Neuronal stem cell (in vitro differentiated cells): ENCODE results near the gene XRRA1.

Experiments used
- DNase-seq: peaks from one replicate; pipeline ENCODE4 v3.0.0-alpha.2; 2013; ENCODE audit warnings: low spot score
- H2AFZ ChIP-seq: one replicate; pipeline ENCODE4 v1.6.1; 2013; ENCODE audit warnings: mild to moderate bottlenecking, low read length, inconsistent platforms
- H2AK5ac ChIP-seq: 2 replicates; pipeline ENCODE4 v1.6.1; 2013; ENCODE audit warnings: low read depth, mild to moderate bottlenecking, inconsistent platforms, low read length, moderate library complexity, mixed read lengths
- H2BK120ac ChIP-seq: 2 replicates; pipeline ENCODE4 v1.6.1; 2013; ENCODE audit warnings: low read depth, mild to moderate bottlenecking, inconsistent platforms, low read length, moderate library complexity, mixed read lengths
- H2BK12ac ChIP-seq: one replicate; pipeline ENCODE4 v1.6.1; 2013; ENCODE audit warnings: low read length, inconsistent platforms
- H2BK15ac ChIP-seq: 2 replicates; pipeline ENCODE4 v1.6.1; 2013; ENCODE audit warnings: mild to moderate bottlenecking, low read length, inconsistent platforms, mixed read lengths
- H2BK5ac ChIP-seq: one replicate; pipeline ENCODE4 v1.6.1; 2013; ENCODE audit warnings: inconsistent platforms, mild to moderate bottlenecking, low read length, moderate library complexity
- H3K14ac ChIP-seq: one replicate; pipeline ENCODE4 v1.6.1; 2013; ENCODE audit warnings: low read length, inconsistent platforms
- H3K18ac ChIP-seq: 2 replicates; pipeline ENCODE4 v1.6.1; 2013; ENCODE audit warnings: low read length, inconsistent platforms
- H3K23ac ChIP-seq: 2 replicates; pipeline ENCODE4 v1.6.1; 2013; ENCODE audit warnings: low read depth, mild to moderate bottlenecking, mixed read lengths, low read length, inconsistent platforms; ENCODE audit not compliant: poor library complexity
- H3K27ac ChIP-seq: replicated peaks from 3 replicates; pipeline ENCODE4 v1.5.1; 2013; ENCODE audit warnings: low read length, inconsistent platforms
- H3K27me3 ChIP-seq, 3 experiments: 2 replicates each; pipeline ENCODE4 v1.6.1; 2013; ENCODE audit warnings: low read length in 3 of 3, mild to moderate bottlenecking in 2 of 3, inconsistent platforms in 1 of 3, low read depth in 1 of 3, mixed read lengths in 1 of 3, moderate library complexity in 1 of 3; ENCODE audit not compliant: control insufficient read depth in 3 of 3, insufficient read depth in 3 of 3
- H3K36me3 ChIP-seq, 2 donors: replicated peaks in 1 of 2; 2 replicates each; pipeline ENCODE4 v1.6.1; 2013; ENCODE audit warnings: low read length in 2 of 2; ENCODE audit not compliant: control insufficient read depth in 2 of 2, insufficient read depth in 2 of 2
- H3K4ac ChIP-seq: 2 replicates; pipeline ENCODE4 v1.6.1; 2013; ENCODE audit warnings: inconsistent platforms, mild to moderate bottlenecking, low read length, moderate library complexity
- H3K4me1 ChIP-seq, 2 donors: 1 replicate in 1 of 2; 2 replicates in 1 of 2; pipeline ENCODE4 v1.6.1; 2013; ENCODE audit warnings: low read length in 2 of 2, low read depth in 1 of 2; ENCODE audit not compliant: control insufficient read depth in 2 of 2, insufficient read depth in 1 of 2
- H3K4me2 ChIP-seq: one replicate; pipeline ENCODE4 v1.6.1; 2013; ENCODE audit warnings: mild to moderate bottlenecking, low read length, inconsistent platforms; ENCODE audit not compliant: insufficient read depth, poor library complexity, severe bottlenecking
- H3K4me3 ChIP-seq, 2 donors: 2 replicates each; pipeline ENCODE4 v1.5.1; 2013; ENCODE audit warnings: low read length in 2 of 2, mild to moderate bottlenecking in 2 of 2, inconsistent platforms in 1 of 2, moderate library complexity in 1 of 2
- H3K79me1 ChIP-seq: one replicate; pipeline ENCODE4 v1.6.1; 2013; ENCODE audit warnings: low read depth, mild to moderate bottlenecking, inconsistent platforms, low read length, moderate library complexity
- H3K9ac ChIP-seq: one replicate; pipeline ENCODE4 v1.6.1; 2013; ENCODE audit warnings: mild to moderate bottlenecking, low read depth, low read length, inconsistent platforms; ENCODE audit not compliant: poor library complexity
- H3K9me3 ChIP-seq, 2 donors: replicated peaks in 1 of 2; 2 replicates each; pipeline versions ENCODE3 to v1.6.1; 2013; ENCODE audit warnings: low read length in 2 of 2, mild to moderate bottlenecking in 2 of 2, inconsistent platforms in 1 of 2, low read depth in 1 of 2, mixed read lengths in 1 of 2, moderate library complexity in 1 of 2; ENCODE audit not compliant: control insufficient read depth in 2 of 2, insufficient read depth in 1 of 2
- H4K8ac ChIP-seq: one replicate; pipeline ENCODE4 v1.6.1; 2013; ENCODE audit warnings: low read depth, mild to moderate bottlenecking, inconsistent platforms, low read length, moderate library complexity
- H4K91ac ChIP-seq: one replicate; pipeline ENCODE4 v1.6.1; 2013; ENCODE audit warnings: low read length, low read depth, mild to moderate bottlenecking, inconsistent platforms; ENCODE audit not compliant: poor library complexity
- WGBS, 2 donors: extraction: QIAGEN DNeasy Blood & Tissue Kit; methylation state at CpG; one replicate each; pipeline ENCODE4 v1.1.7; 2013; ENCODE audit warnings: missing lambda C conversion rate in 2 of 2, mixed read lengths in 1 of 2; ENCODE audit not compliant: insufficient read length in 2 of 2, insufficient replicate concordance in 1 of 2; ENCODE audit errors: extremely low coverage in 2 of 2; 5-methylcytosine and 5-hydroxymethylcytosine counted together

The XRRA1 gene

DNA sequence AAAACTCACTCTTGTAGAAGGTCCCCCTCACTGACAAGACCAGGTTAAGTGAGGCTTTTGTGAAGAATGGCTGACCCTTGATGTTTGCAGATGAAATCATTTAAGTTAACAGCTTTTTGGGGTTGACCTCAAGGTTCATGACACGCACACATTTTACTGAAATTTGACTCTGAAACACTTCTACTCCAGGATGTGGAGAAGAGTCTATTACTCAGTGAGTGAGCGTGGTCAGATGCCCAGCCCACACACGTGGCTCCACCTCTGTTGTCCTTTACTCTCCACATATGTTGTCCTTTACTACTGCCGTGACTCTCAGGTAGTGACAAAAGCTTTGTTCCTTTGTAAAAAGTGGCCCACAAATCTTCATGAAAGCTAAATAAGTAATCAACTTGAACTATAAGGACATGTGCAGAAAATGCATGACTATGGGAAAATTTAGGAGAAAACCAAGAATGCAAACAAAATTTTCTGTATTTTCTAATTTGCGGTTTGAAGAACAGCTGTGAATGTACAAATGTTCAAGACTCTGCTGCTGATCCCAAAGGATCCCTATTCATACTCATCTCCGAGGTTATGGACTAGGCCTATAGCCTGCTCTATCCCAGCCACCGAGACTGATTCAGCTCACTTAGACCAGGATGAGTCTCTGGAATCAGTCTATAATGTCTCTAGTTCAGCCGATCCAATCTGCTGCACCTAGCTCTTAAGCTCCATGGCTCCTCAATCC, 22.4 kb downstream of the XRRA1 start:
- Histone ChIP-seq H3K27me3 (no peaks in the 10 kb centered on the region), H2AK5ac (no peak overlapping the region), H2BK12ac (no peak overlapping the region), H2BK15ac (no peak overlapping the region), H2BK120ac (no peak overlapping the region), H3K4me2 (no peak overlapping the region), H2BK5ac (no peak overlapping the region), H3K36me3 (no peaks in the 10 kb centered on the region), H3K79me1 (no peaks in the 10 kb centered on the region), H3K14ac (no peak overlapping the region), H3K23ac (no peak overlapping the region), H3K4me3 (no peak overlapping the region), H4K8ac (no peak overlapping the region), H3K9me3 (no peaks in the 10 kb centered on the region), H3K27ac (no peak overlapping the region), H3K4ac (no peak overlapping the region), H2AFZ (no peak overlapping the region), H4K91ac (no peak overlapping the region), H3K4me1 (no peaks in the 10 kb centered on the region), H3K9ac (no peak overlapping the region), H3K18ac (no peak overlapping the region)
- no peak for DNase-seq
- no CpG with 5 or more reads among the region's 8 CpGs for WGBS, 2 donors

DNA sequence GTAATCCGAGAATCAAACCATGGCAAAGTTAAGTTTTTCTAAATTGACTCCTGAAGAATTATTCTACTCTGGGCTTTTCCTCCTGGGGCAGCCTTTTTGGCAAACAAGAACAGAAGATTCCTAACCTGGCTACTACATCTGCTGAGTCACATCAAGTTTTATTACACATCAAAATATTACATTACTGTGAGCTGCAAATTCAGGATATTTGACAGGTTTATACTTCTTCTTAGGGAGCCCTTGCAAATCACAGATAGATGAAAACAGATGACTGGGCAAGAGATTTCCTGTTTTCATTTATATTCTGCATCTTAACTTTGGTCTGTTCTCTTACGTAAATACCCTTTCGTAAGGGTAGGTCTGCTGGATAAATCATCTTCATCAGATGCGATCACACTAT, 23.6 kb downstream of the XRRA1 start:
- H2BK5ac ChIP-seq, result no peak overlapping the region
- no peak overlapping the region for H3K4me3 ChIP-seq
- H4K8ac ChIP-seq, result no peak overlapping the region
- no peak overlapping the region for H3K9ac ChIP-seq
- H2BK120ac ChIP-seq, result no peak overlapping the region
- no peak overlapping the region for H3K18ac ChIP-seq
- no peak overlapping the region for H3K14ac ChIP-seq
- no peak overlapping the region for H3K27ac ChIP-seq
- H3K9me3 ChIP-seq, result no peaks in the 10 kb centered on the region
- no peak overlapping the region for H3K23ac ChIP-seq
- H2AK5ac ChIP-seq, result no peak overlapping the region
- no peak for DNase-seq
- H3K4ac ChIP-seq, result no peak overlapping the region
- no peaks in the 10 kb centered on the region for H3K79me1 ChIP-seq
- H3K36me3 ChIP-seq, result peaks cover 0 to 9% of the 10 kb centered on the region in 2 donors
- H3K4me2 ChIP-seq, result no peak overlapping the region
- H3K27me3 ChIP-seq, result no peaks in the 10 kb centered on the region
- no peak overlapping the region for H2BK15ac ChIP-seq
- H4K91ac ChIP-seq, result no peak overlapping the region
- no peaks in the 10 kb centered on the region for H3K4me1 ChIP-seq
- no CpG with 5 or more reads among the region's 4 CpGs for WGBS, 2 donors
- no peak overlapping the region for H2BK12ac ChIP-seq
- H2AFZ ChIP-seq, result no peak overlapping the region

DNA sequence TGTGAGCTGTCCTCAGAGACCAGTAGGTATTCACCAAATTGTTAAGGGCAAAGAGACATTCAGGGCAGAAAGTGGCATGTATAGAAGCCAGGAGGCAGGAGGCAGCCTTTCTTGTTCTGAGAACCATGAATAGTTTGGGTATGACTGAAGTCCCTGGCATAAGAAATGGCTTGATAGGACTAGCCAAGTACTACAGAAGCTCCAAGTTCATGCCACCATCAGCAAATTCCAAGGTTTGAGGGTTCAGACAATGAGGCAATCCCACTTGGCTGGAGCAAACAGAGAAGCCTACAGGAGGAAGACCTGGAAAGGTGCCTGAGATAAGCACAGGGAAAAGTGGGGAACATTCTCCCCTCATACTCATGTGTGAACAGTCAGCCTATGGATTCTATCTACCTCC, 25.8 kb downstream of the XRRA1 start:
- H3K27me3 ChIP-seq, result no peaks in the 10 kb centered on the region
- no peak overlapping the region for H4K8ac ChIP-seq
- no peak overlapping the region for H2BK15ac ChIP-seq
- H2BK5ac ChIP-seq, result no peak overlapping the region
- no peak overlapping the region for H3K4me3 ChIP-seq
- no peaks in the 10 kb centered on the region for H3K9me3 ChIP-seq
- no peak overlapping the region for H2BK12ac ChIP-seq
- no peaks in the 10 kb centered on the region for H3K4me1 ChIP-seq
- no peak overlapping the region for H2AFZ ChIP-seq
- no peak overlapping the region for H3K9ac ChIP-seq
- H2BK120ac ChIP-seq, result no peak overlapping the region
- H3K27ac ChIP-seq, result no peak overlapping the region
- no peak for DNase-seq
- no peak overlapping the region for H3K4me2 ChIP-seq
- no peak overlapping the region for H2AK5ac ChIP-seq
- peaks cover 0 to 29% of the 10 kb centered on the region in 2 donors for H3K36me3 ChIP-seq
- no peak overlapping the region for H3K14ac ChIP-seq
- H4K91ac ChIP-seq, result no peak overlapping the region
- no peak overlapping the region for H3K4ac ChIP-seq
- H3K18ac ChIP-seq, result no peak overlapping the region
- H3K79me1 ChIP-seq, result no peaks in the 10 kb centered on the region
- no peak overlapping the region for H3K23ac ChIP-seq

GRCh38 chr11:74909812-74910211, 39.1 kb downstream of the XRRA1 start:
- no peaks in the 10 kb centered on the region for H3K9me3 ChIP-seq
- H3K14ac ChIP-seq, result no peak overlapping the region
- H3K4ac ChIP-seq, result no peak overlapping the region
- no peaks in the 10 kb centered on the region for H3K4me1 ChIP-seq
- no peak overlapping the region for H3K9ac ChIP-seq
- H3K36me3 ChIP-seq, result peaks cover 2 to 31% of the 10 kb centered on the region in 2 donors
- H2BK120ac ChIP-seq, result no peak overlapping the region
- no peaks in the 10 kb centered on the region for H3K79me1 ChIP-seq
- H3K23ac ChIP-seq, result no peak overlapping the region
- H3K4me2 ChIP-seq, result no peak overlapping the region
- no peak overlapping the region for H4K91ac ChIP-seq
- H2AFZ ChIP-seq, result no peak overlapping the region
- WGBS, 2 donors, result no CpG with 5 or more reads among the region's 4 CpGs
- no peaks in the 10 kb centered on the region for H3K27me3 ChIP-seq
- no peak overlapping the region for H2BK12ac ChIP-seq
- no peak overlapping the region for H2AK5ac ChIP-seq
- no peak overlapping the region for H2BK5ac ChIP-seq
- H3K27ac ChIP-seq, result no peak overlapping the region
- H4K8ac ChIP-seq, result no peak overlapping the region
- H3K18ac ChIP-seq, result no peak overlapping the region
- H3K4me3 ChIP-seq, result no peak overlapping the region
- H2BK15ac ChIP-seq, result no peak overlapping the region
- no peak for DNase-seq
